ENCODE data around the gene SLC1A6. TPM values are rescaled to one million over a fixed set of nuclear protein-coding genes. Genes with fewer than 3 reads are reported as not detected.

SLC1A6 gene
- total RNA-seq, 1 donor from 2014 or later = not detected

- no peak for TF ChIP-seq CTCF (IDR thresholded peaks at IDR 0.05; ENCODE audit: insufficient read depth, low read length, poor library complexity, severe bottlenecking)
- no peaks in the 10 kb centered on the region for H3K36me3 ChIP-seq (ENCODE audit: control insufficient read depth, insufficient read depth, low read length)
- DNase-seq (ENCODE audit: low read depth) = no peak
- no peaks in the 10 kb centered on the region for H3K27me3 ChIP-seq (ENCODE audit: control insufficient read depth, insufficient read depth, low read length)
- no peak overlapping the region for H3K4me3 ChIP-seq (ENCODE audit: low read depth, low read length)
Observed at GRCh38 chr19:14992780-14993179, 13.1 kb upstream of the SLC1A6 start.

GRCh38 chr19:14985133-14985532 is 5.5 kb upstream of the SLC1A6 start:
- no peak for DNase-seq (ENCODE audit: low read depth)
- H3K27me3 ChIP-seq (ENCODE audit: control insufficient read depth, insufficient read depth, low read length) = peaks cover 4% of the 10 kb centered on the region
- H3K4me3 ChIP-seq (ENCODE audit: low read depth, low read length) = no peak overlapping the region
- H3K36me3 ChIP-seq (ENCODE audit: control insufficient read depth, insufficient read depth, low read length) = no peaks in the 10 kb centered on the region
- no peak for TF ChIP-seq CTCF (IDR thresholded peaks at IDR 0.05; ENCODE audit: insufficient read depth, low read length, poor library complexity, severe bottlenecking)

GRCh38 chr19:14978161-14978776 is 1.4 kb downstream of the SLC1A6 start:
- DNase-seq (ENCODE audit: low read depth) = no peak
- peaks cover 20% of the 10 kb centered on the region for H3K27me3 ChIP-seq (ENCODE audit: control insufficient read depth, insufficient read depth, low read length)
- no peaks in the 10 kb centered on the region for H3K36me3 ChIP-seq (ENCODE audit: control insufficient read depth, insufficient read depth, low read length)
- no peak overlapping the region for H3K4me3 ChIP-seq (ENCODE audit: low read depth, low read length)
- TF ChIP-seq CTCF (IDR thresholded peaks at IDR 0.05; ENCODE audit: insufficient read depth, low read length, poor library complexity, severe bottlenecking) = no peak

- no peak for TF ChIP-seq CTCF (IDR thresholded peaks at IDR 0.05; ENCODE audit: insufficient read depth, low read length, poor library complexity, severe bottlenecking)
- no peak for DNase-seq (ENCODE audit: low read depth)
- H3K36me3 ChIP-seq (ENCODE audit: control insufficient read depth, insufficient read depth, low read length) = no peaks in the 10 kb centered on the region
- peaks cover 20% of the 10 kb centered on the region for H3K27me3 ChIP-seq (ENCODE audit: control insufficient read depth, insufficient read depth, low read length)
- no peak overlapping the region for H3K4me3 ChIP-seq (ENCODE audit: low read depth, low read length)
Observed at GRCh38 chr19:14977128-14977527, 2.5 kb downstream of the SLC1A6 start.

GRCh38 chr19:14974488-14974887 is 5.2 kb downstream of the SLC1A6 start:
- Histone ChIP-seq H3K36me3 (ENCODE audit: control insufficient read depth, insufficient read depth, low read length) (no peaks in the 10 kb centered on the region), H3K27me3 (ENCODE audit: control insufficient read depth, insufficient read depth, low read length) (peaks cover 12% of the 10 kb centered on the region)
- no peak for DNase-seq (ENCODE audit: low read depth)

More at GRCh38 chr19:14974488-14974887, 5.2 kb downstream of the SLC1A6 start:
- H3K4me3 ChIP-seq (ENCODE audit: low read depth, low read length) = no peak overlapping the region
- no peak for TF ChIP-seq CTCF (IDR thresholded peaks at IDR 0.05; ENCODE audit: insufficient read depth, low read length, poor library complexity, severe bottlenecking)
